ENCODE data around the gene TMEM117.
"Not testable (repeated sequence)": the region's sequence is repeated elsewhere in the genome, so short reads cannot be mapped to it uniquely, and the experiment has no call there.

Gene TMEM117

GRCh38 chr12:44235674-44236073 is 399.8 kb downstream of the TMEM117 start:
- no peak for DNase-seq

GRCh38 chr12:44240186-44240585 is 404.3 kb downstream of the TMEM117 start:
- no peak for DNase-seq

GRCh38 chr12:44245932-44246331 is 410.1 kb downstream of the TMEM117 start:
- DNase-seq: no peak

- no peak for DNase-seq
Measured at GRCh38 chr12:44246482-44247105, 410.7 kb downstream of the TMEM117 start.

- no peak for DNase-seq
Measured at GRCh38 chr12:44247588-44247987, 411.7 kb downstream of the TMEM117 start.

- no peak for DNase-seq
Measured at GRCh38 chr12:44248436-44248835, 412.6 kb downstream of the TMEM117 start.

GRCh38 chr12:44250440-44250839 is 414.6 kb downstream of the TMEM117 start:
- DNase-seq: not testable (repeated sequence)

GRCh38 chr12:44253338-44253856 is 417.5 kb downstream of the TMEM117 start:
- DNase-seq: no peak

GRCh38 chr12:44258246-44258645 is 422.4 kb downstream of the TMEM117 start:
- DNase-seq: no peak

- no peak for DNase-seq
Measured at GRCh38 chr12:44259890-44260289, 424.0 kb downstream of the TMEM117 start.

- DNase-seq: no peak
Measured at GRCh38 chr12:44260581-44260980, 424.7 kb downstream of the TMEM117 start.

- no peak for DNase-seq
Measured at GRCh38 chr12:44285321-44285960, 449.6 kb downstream of the TMEM117 start.

- no peak for DNase-seq
Measured at GRCh38 chr12:44286336-44286735, 450.5 kb downstream of the TMEM117 start.

- no peak for DNase-seq
Measured at GRCh38 chr12:44286821-44287505, 451.1 kb downstream of the TMEM117 start.

- no peak for DNase-seq
Measured at GRCh38 chr12:44287545-44287944, 451.7 kb downstream of the TMEM117 start.

GRCh38 chr12:44294649-44295048 is 458.8 kb downstream of the TMEM117 start:
- DNase-seq: no peak

- DNase-seq: no peak
Measured at GRCh38 chr12:44295958-44296623, 460.2 kb downstream of the TMEM117 start.

GRCh38 chr12:44296624-44297197 is 460.8 kb downstream of the TMEM117 start:
- DNase-seq: no peak

GRCh38 chr12:44299524-44299923 is 463.6 kb downstream of the TMEM117 start:
- DNase-seq: no peak

GRCh38 chr12:44307506-44308168 is 471.8 kb downstream of the TMEM117 start:
- no peak for DNase-seq

GRCh38 chr12:44313188-44313587 is 477.3 kb downstream of the TMEM117 start:
- DNase-seq: no peak

- no peak for DNase-seq
Measured at GRCh38 chr12:44314007-44314500, 478.2 kb downstream of the TMEM117 start.
